ENCODE measurements around the gene TJP1. TPM values are rescaled to one million over a fixed set of nuclear protein-coding genes. Genes with fewer than 3 reads are reported as not detected.
"Not testable (repeated sequence)": the region's sequence is repeated elsewhere in the genome, so short reads cannot be mapped to it uniquely, and the experiment has no call there.

Gene TJP1
- polyA plus RNA-seq, 1 donor, result 185 TPM

DNA sequence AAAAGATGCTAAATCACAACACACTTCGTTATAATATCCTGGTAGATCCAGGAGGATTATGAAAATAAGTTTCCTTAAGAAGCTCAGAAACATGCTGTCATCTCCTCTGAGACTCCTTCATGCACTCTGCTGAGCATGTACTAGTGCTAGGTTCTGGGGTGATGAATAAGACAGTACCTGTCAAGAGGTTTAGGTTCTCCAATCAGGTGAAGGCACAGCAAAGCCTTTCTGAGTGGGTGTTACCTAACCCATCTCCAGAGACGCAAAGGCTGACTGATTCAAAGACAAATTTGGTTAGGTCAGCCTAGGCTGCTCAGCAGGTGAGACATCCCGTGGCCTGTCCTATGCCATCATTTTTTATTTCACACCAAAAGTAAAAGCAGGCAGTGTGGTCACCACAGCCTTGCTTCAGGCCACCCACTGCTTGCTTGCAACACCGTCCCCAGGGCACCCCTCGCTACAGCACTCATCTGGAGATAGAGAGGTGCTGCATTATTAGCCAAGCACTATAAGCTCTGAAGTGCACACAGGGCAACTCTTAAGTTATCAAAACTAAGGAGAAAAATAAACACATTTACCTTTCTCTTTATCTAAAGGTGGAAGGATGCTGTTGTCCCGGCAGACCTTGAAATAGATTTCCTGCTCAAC is 117.2 kb downstream of the TJP1 start:
- DNase-seq, result no peak

- DNase-seq, result no peak
Measured at GRCh38 chr15:29701151-29701550, 121.1 kb downstream of the TJP1 start.

DNA sequence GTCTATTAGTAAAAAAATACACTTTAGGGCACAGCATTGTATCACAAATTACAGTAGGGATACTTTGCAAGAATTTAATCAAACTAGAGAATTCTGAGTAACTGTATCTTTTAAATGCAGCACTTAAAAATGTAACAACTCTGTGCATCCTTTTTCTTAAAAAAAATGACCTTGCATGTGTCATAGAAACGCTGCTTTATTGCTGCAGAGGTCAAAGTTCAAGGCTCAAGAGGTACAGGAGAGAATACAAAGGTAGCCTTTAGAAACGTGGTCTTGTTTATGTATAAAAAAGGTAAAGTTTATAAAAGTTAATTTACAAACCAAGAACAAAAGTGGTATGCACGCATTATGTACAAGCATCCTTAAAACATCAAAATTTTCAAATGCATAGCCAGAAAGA is 122.0 kb downstream of the TJP1 start:
- no peak for DNase-seq

- DNase-seq, result no peak
Measured at GRCh38 chr15:29699791-29700190, 122.5 kb downstream of the TJP1 start.

GRCh38 chr15:29698030-29698701 is 124.1 kb downstream of the TJP1 start:
- no peak for DNase-seq

GRCh38 chr15:29696950-29697738 is 125.1 kb downstream of the TJP1 start:
- no peak for DNase-seq

- DNase-seq, result not testable (repeated sequence)
Measured at GRCh38 chr15:29696506-29696905, 125.8 kb downstream of the TJP1 start.

GRCh38 chr15:29695489-29696167 is 126.6 kb downstream of the TJP1 start:
- no peak for DNase-seq

DNA sequence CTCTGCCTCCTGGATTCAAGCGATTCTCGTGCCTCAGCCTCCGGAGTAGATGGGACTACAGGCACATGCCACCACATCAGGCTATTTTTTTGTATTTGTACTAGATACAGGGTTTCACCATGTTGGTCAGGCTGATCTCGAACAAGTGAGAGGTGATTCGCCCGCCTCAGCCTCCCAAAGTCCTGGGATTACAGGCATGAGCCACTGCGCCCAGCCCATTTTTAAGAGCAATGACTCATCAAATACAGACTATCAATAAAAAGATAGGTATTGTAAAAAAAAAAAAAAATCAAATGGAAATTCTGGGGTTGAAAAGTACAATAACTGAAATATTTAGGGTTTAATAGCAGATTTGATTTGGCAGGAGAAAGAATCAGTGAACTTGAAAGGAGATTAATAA is 129.0 kb downstream of the TJP1 start:
- DNase-seq, result no peak

DNA sequence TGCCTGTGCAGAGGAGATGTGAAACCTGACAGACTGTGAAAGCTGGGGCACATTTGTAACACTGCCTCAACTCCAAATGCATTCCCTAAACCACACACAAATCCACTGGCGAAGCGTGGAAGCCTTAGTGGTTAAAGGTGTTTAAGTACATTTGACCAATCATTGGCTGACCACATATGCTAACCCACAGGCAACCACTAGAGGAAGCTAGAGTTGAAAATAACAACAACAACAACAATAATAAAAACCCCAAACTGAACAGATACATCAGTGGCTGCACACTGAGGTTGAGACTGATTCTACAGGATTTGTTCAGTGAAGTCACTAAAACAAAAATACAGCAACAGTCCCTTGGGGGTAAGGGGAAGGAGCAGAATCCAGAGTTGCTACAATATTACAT is 129.7 kb downstream of the TJP1 start:
- DNase-seq, result no peak

- DNase-seq, result no peak
Measured at GRCh38 chr15:29690765-29691475, 131.3 kb downstream of the TJP1 start.

DNA sequence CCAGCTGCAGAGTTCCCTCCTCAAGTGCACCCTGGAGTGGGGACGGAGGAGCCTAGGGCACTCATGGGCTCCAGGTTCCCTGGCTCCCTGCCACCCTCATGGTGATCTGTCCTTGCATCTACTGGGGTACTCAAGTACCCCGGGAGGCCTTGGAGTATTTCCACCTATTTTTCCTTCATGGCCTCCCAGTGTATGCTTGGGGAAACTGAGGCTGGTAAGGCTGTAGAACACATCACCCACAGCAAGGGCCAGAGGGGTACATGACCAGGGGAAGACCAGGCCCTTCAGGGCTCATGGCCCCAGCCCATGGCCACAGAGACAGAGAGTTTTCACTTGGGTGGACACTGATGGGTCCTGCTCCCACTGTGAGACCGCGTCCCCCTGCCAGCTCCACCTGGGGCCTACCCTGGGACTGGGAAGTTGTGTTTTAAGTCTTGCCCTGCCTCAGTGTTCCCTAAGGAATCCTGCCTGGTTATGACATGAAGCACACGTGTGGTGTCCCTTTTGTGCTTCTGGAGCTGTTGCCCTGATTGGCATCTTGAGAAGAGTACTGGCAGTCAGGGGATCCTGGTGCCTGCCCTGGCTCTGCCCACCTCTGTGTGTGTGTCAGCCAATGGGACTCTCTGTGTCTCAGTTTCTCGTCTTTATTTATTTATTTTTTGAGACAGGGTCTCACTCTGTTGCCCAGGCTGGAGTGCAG is 132.8 kb downstream of the TJP1 start:
- no peak for DNase-seq

DNA sequence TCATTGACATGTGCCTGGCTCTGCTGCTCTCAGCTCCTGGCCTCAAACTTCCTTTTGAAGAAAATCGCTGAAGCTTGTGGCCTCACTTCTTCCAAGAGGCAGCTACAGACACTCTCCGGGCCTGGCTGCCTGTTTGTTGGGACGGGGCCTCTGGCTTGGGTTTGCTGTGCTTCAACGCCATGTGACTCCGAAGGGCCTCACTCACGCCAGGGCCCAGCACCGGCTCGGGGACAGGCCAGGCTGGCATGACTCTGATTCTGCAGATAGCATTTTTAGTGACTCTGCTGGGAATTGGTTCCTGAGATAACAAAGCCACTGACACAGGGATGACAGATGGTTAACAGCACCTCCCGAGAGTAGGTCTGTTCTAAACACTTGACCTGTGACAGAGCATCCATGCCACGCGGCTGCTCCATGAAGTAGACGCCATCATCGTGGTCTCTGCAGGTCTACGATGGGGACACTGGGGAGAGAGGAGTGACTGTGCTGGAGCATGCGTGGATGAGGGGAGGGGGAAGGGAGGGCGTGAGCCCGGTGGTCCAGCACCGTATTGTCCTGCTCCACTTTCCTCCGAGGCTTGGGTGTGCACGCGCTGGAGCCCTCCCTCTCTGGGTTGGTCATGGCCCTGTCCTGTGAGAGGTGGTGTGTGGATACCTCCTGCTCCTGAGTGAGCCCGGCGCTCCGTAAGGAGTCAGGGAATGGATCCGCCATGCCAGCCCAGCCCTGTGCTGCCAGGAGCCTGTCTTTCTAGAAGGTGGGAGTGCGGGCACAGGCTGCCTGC is 133.6 kb downstream of the TJP1 start:
- DNase-seq, result peak; percentile 51

GRCh38 chr15:29687939-29688505 is 134.2 kb downstream of the TJP1 start:
- no peak for DNase-seq

DNA sequence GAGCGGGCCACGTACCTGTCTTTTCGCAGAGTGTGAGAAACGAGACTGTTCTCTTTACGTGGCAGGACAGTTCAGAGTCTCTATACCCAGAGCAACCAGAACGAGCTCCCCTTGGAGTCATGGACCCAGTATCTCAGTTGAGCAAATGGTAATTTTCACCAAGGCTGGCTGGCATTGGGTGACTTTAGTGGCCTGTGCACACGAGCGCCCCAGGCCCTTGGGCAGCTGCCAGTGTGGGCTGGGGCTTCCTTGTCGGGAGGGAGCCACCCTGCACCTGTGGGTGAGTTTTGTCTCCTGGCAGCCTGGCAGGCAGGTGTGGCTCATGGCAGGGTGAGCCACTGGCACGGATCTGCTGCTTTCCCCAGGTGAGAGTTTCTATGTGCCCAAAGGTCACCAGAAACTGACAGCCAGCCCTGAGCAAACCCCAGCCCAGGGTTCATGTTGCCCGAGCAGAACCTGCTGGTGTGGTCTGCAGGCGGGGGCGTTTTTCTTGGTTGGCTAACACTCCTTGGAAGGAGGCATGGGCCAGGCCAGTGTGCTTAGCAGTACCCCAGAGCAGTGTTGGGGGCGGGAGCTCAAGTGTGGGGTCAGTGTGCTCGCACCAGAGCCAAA is 135.0 kb downstream of the TJP1 start:
- DNase-seq, result no peak

DNA sequence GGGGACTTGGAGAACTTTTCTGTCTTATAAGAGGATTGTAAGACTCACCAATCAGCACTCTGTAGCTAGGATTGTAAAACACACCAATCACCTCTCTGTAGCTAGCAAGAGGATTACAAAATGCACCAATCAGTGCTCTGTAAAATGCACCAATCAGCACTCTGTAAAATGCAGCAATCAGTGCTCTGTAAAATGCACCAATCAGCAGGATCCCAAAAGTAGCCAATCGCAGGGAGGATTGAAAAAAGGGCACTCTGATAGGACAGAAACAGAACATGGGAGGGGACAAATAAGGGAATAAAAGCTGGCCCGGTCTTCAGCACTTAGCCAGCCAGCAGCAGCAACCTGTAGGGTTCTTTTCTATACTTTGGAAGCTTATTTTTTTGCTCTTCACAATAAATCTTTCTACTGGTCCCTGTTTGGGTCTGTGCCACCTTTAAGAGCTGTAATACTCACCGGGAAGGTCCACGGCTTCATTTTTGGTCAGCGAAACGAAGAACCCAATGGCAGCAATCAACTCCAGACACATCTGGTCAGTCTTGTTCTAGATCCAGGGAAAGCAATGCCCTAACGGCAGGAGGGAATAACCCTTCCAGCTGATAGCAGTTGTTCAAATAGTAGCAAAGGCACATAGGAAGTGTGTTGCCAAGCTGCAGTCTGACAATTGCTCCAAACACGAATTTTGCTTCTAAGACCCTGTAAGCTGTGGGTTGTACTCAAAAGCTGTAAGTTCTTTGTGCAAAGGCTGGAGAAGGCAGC is 135.6 kb downstream of the TJP1 start:
- DNase-seq, result no peak

DNA sequence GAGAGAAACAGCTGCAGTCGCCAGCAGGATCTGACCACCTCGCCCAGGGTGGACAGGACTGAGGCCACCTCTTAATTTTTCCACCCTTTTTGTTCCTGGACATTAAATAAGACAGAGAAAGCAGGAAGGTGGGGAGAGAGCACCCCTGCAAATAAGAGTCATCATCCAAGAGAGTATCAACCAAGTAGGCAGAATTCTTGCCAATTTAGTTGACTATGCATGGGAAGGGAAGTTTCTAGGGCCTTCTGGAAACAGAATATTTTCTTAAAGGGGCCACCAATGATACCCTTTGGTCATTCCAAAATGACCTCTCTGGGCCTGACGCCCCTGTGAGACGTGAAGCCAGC is 136.2 kb downstream of the TJP1 start:
- DNase-seq, result no peak

DNA sequence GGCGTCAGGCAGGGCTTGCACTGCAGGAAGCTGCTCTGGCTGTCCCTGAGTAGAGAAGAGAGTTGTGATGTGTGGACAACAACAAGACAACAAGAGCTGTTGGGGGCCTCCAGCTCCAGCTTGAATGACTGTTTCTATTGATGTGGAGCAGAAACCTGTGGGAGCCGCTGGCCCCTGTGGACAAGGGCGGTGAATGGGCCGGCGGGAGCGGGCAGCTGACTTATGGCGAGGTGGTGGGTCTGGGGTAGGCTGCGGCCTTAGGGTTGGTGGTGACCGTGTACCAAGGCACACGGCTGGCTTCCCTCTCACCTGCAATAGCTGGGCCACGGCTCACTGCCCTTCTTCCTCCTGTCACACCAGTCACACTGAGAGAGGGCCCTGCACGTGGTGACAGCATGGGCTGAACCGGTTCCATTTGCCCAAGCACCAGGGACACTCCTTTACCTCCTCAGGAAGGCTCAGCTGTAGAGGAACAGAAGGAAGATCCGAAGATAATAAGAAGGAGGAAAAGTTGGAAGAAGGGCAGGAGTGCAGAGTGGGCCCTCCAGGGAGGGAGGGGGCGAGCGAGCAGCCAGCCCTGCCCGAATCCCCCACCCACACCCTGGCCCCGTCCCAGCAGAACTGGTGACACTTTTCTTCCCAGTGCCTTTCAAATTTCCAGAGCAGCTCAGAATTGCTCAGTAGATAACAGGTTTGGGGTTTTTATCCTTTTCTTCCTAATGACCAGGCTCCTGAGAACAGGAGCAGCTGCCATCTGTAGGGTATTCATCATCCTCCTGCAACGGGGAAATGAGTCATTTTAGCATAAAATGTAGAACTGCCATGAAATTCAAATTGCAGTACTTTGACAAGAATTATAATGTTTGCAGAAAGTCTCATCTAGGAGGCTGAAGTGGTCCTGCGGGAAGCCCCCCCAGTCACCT is 136.9 kb downstream of the TJP1 start:
- no peak for DNase-seq

Measured in left kidney (tissue), 2 donors.